Stimulated activated CD4-positive, alpha-beta T cell treated with anti-CD3 and anti-CD28 coated beads, Interleukin-15, amount 100 ng/mL, for 1 hour (primary cell): Measurements from ENCODE around the gene PLA2G12B.

Experiments
- DNase-seq, 2 donors: peaks; one replicate each; pipeline ENCODE4 v3.0.0-alpha.2; 2020; ENCODE audit warnings: low read depth in 1 of 2, low spot score in 1 of 2

Gene PLA2G12B

DNA sequence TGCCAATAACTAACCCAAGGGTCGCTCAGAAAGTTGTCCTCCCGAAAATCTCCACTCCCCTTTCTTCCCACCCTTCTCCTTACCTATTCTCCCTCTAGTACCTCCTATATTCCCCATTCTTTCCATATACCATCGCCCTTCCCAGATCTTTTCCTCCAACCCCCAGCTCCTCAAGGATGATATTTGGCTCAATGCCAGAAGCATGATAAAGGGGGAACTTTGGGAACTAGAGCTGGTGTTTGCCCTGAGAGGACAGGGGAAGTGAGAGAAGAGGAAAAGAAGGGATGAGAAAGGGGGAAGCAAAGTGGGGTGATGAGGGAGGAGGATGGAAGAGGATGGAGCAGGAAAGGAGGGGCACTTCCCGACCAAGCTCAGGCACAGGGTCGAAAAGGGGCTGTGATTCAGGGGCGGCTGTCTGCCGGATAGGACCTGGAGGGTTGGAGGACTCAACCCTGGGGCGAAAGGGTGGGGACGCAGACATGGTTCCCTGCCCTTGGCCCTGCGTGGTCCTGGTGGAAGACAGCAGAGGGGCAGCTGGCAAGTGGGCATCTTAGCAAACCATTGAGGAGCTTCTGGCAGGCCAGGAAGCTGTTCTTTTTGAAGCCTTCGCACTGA is 59.3 kb downstream of the PLA2G12B start:
- DNase-seq: no peak

DNA sequence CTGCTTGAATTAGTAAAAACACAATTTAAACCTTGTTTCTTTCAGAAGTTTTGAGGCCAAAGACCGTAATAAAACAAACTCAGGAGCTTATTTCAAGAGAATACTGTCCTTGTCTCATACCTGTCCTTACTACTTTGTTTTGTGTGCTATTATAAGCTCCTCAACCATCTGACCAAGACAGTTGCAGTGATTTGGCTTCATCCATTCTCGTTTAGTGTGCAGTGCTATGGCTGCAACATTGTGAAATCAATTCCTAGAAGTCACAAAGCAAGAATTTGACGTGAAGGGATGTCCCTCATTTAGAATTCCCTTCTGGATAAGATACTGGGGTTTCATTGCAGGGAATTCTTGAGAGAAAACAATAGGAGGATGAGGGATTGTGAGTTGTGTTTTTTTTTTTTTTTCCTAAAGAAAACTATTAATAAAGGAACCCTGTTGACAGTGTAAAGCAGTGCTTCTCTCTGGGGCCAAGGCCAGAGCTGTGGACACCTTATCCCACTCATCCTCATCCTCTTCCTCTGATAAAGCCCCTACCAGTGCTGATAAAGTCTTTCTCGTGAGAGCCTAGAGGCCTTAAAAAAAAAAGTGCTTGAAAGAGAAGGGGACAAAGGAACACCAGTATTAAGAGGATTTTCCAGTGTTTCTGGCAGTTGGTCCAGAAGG is 61.3 kb downstream of the PLA2G12B start, which contains the start of gene OIT3:
TSS of gene OIT3 (plus strand) at position 604 of the 663 bp plus-strand sequence. CDS start 60 bp downstream, outside the sequence.
- no peak for DNase-seq

DNA sequence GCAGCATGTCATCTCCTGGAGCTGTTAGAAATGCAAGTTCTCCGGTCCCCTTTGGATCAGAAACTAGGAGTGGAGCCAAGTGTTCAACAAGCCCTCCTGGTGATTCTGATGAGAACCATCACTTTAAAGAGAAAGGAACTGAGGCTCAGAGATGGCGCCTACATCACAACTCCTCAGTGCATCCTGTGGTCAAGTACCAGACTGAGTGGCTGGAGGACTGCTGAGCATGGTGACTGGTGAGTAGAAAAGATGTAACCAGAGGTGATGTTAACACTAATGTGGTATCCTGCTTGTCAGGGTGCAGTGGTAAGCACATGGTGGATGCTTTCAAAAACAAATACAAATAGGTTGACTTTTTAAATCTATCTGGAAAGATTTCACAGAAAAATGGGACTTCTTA is 64.5 kb downstream of the PLA2G12B start:
- no peak for DNase-seq

DNA sequence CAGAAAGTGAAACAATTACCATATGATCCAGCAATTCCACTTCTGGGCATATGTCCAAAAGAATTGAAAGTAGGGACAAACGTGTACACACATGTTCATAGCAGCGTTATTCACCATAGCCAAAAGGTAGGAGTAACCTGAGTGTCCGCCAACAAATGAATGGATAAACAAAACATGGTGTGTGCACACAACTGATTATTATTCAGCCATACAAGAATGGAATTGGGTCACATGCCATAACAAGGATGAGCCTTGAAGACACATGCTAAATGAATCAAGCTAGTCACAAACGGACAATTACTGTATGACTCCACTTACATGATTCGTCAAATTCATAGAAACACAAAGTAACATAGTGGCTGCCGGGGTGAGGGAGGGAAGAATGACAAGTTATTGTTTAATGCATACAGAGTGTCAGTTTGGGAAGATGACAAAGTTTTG is 65.2 kb downstream of the PLA2G12B start:
- no peak for DNase-seq

DNA sequence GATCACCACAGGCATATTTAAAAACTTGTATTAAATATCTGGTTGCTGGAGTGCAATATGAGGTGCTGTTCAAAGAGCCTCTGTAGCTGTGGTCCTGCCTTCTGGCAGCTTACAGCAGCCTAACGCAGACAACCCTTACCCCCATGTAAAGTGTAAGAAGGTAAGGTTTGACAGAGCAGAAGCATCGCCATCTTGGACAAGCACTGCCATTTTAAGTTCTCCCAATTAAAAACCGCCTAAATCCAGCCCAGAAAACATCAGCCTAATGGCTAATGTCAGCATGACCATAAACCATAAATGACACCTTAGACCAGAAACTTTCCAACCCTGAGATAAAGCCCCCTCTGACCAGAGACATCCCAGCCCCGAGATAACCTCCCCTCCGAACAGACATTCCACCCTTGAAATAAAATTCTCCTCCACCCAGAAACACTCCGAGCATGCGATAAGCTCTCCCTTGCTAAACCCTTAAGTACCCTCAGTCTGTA is 66.4 kb downstream of the PLA2G12B start:
- DNase-seq: no peak

DNA sequence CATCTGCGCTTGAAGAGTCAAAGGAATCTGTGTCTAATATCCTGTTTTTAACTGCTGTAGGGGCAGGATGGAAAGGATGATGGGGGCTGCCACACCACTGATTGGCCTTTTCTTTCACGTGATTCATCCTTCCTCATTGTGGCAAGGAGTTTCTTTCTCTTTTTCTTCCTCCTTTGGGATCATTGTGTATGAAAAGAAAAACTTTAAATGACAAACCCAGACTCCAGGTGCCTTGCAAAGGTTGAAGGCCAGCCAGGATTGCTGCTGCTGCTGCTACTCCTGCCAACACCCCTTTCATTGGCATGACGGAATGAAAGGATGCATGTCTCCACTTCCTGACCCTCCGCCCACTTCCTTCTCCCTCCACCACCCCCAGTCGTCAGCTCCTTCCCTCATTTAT is 67.6 kb downstream of the PLA2G12B start:
- DNase-seq: no peak

DNA sequence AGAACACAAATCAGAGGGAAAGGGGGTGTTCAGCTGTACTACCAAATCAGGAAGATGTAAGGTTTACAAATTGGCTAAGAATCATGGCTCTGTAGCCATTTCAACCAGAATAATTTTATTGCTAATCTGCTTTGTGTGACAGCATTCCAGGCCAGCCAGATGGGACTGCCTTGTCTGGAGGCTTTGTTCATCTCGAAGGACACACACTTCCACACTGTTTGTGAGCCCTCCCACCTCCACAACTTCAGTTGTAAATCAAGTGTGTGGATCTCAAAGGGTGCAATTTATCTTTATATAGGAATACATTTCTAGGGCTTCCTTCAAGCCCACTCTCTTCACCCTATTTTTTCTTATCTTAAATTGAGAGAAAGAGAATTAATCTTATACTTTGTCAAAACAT is 68.0 kb downstream of the PLA2G12B start:
- no peak for DNase-seq

DNA sequence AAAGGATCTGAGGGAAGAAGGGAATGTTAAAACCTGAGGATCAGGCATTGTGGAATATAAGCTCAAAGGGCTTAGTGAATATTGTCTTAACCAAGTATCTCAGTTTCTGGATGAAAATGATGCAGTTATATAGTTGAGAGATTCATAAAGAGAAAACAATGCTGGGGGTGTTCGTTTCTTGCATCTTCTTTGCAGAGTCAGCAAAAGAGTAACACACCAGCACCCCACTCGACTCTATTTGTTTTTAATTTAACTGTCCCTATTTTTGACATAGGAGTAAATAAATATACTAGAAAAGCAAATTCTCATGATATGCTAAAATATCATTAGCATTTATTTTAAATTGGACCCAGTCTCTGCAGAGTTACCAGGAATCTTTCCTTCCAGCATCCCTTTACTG is 68.7 kb downstream of the PLA2G12B start:
- no peak for DNase-seq
